Panc1 (cell line): Measurements from ENCODE around the gene FSD2. TPM values are rescaled to one million over a fixed set of nuclear protein-coding genes. Genes with fewer than 3 reads are reported as not detected.

Experiments used
- ATAC-seq: fragments of 200-7000 bp; cut with Tn5 transposase; 2 replicates; pipeline ENCODE4 v1.9.1; 2020; ENCODE audit warnings: mild to moderate bottlenecking, moderate library complexity
- BruUV-seq: library from RNA; stranded (reverse); fragments of 400-500 nt; replicated peaks from 2 replicates; lab custom pipeline; 2021; lab: Mats Ljungman, UMichigan
- CTCF ChIA-PET: fragments of 300-600 bp; sonication (Branson Sonifier 250); formaldehyde crosslinking; loops from one replicate; lab custom pipeline; 2022; ENCODE audit warnings: antibody characterized with exemption; lab: Charles Lee
- POLR2A ChIA-PET: fragments of 300-600 bp; sonication (Branson Sonifier 250); formaldehyde crosslinking; loops from one replicate; lab custom pipeline; 2022; ENCODE audit warnings: antibody characterized with exemption; lab: Charles Lee
- DNase-seq: peaks from one replicate; pipeline ENCODE4 v3.0.0-alpha.2; 2010; ENCODE audit warnings: low read depth, low spot score
- H3K27ac ChIP-seq: 2 replicates; pipeline ENCODE4 v1.5.1; 2011; ENCODE audit warnings: mild to moderate bottlenecking, low read length, inconsistent platforms
- H3K27me3 ChIP-seq: fragments of 200-500 bp; sonication (Bioruptor generic); 2 replicates; pipeline ENCODE4 v1.6.0; 2014; ENCODE audit warnings: low read length, inconsistent platforms; ENCODE audit not compliant: control insufficient read depth, insufficient read depth
- H3K36me3 ChIP-seq: fragments of 200-500 bp; sonication (Bioruptor generic); 2 replicates; pipeline ENCODE4 v1.5.1; 2014; ENCODE audit warnings: inconsistent platforms, mild to moderate bottlenecking, low read length, moderate library complexity; ENCODE audit not compliant: control insufficient read depth, insufficient read depth
- H3K4me1 ChIP-seq: 2 replicates; pipeline ENCODE4 v1.5.1; 2011; ENCODE audit warnings: inconsistent platforms, mild to moderate bottlenecking, low read length, moderate library complexity; ENCODE audit not compliant: control insufficient read depth, insufficient read depth
- H3K4me3 ChIP-seq, 2 experiments: 2 replicates each; pipeline ENCODE4 v1.5.1; 2011 to 2012; ENCODE audit warnings: low read depth in 2 of 2, low read length in 2 of 2, mild to moderate bottlenecking in 2 of 2, inconsistent platforms in 1 of 2, moderate library complexity in 1 of 2
- H3K9me3 ChIP-seq: fragments of 200-500 bp; sonication (Bioruptor generic); 2 replicates; pipeline ENCODE4 v1.5.1; 2014; ENCODE audit warnings: low read depth, mild to moderate bottlenecking, inconsistent platforms, low read length, moderate library complexity; ENCODE audit not compliant: control insufficient read depth, insufficient read depth
- CTCF ChIP-seq: fragments of 450-650 bp; IDR thresholded peaks from 2 replicates; pipeline ENCODE4 v1.5.1; 2017; ENCODE audit warnings: mild to moderate bottlenecking
- POLR2AphosphoS5 ChIP-seq: IDR thresholded peaks from 2 replicates; pipeline ENCODE4 v1.6.1; 2012; ENCODE audit warnings: mild to moderate bottlenecking, low read depth, low read length, moderate library complexity
- REST ChIP-seq, 2 experiments: IDR thresholded peaks; 2 replicates each; pipeline ENCODE4 v1.6.1; 2011 to 2012; ENCODE audit warnings: low read depth in 2 of 2, control low read depth in 1 of 2, low read length in 1 of 2, mild to moderate bottlenecking in 1 of 2, moderate library complexity in 1 of 2; ENCODE audit not compliant: insufficient read depth in 1 of 2
- SIN3A ChIP-seq: IDR thresholded peaks from 2 replicates; pipeline ENCODE4 v1.6.1; 2012; ENCODE audit warnings: low read depth, mild to moderate bottlenecking, low read length, moderate library complexity, borderline replicate concordance; ENCODE audit not compliant: insufficient read depth
- TCF7L2 ChIP-seq: IDR thresholded peaks from 2 replicates; pipeline ENCODE4 v1.6.1; 2011; ENCODE audit warnings: mild to moderate bottlenecking, low read depth, low read length, inconsistent platforms
- in situ Hi-C: cut with HindIII; loops from 2 replicates; pipeline ENCODE4 v1.10.0; 2016; ENCODE audit warnings: low sequenced_read_pairs, low pct_unique_long_range_greater_than_20kb
- intact Hi-C: fragments of 100-400 bp; cut with micrococcal nuclease; formaldehyde crosslinking; loops from one replicate; pipeline ENCODE4 v1.10.0; 2022; ENCODE audit not compliant: unreplicated experiment
- total RNA-seq: library from RNA; stranded (reverse); gene quantifications from one replicate; pipeline ENCODE4 v1.2.1, GENCODE V29; 2021; ENCODE audit not compliant: unreplicated experiment

The FSD2 gene
- total RNA-seq, 1 experiment from 2014 or later, result not detected

- ATAC-seq (no peak), DNase-seq (no peak)
- Histone ChIP-seq H3K4me1 (no peaks in the 10 kb centered on the region; the same call in 1 of the 2 replicates), H3K27ac (no peak overlapping the region), H3K36me3 (no peaks in the 10 kb centered on the region), H3K9me3 (no peaks in the 10 kb centered on the region), H3K27me3 (no peaks in the 10 kb centered on the region), H3K4me3 (no peak overlapping the region)
- POLR2A ChIA-PET, result no interaction called here
- BruUV-seq, result no TSS peak
- in situ Hi-C loops (no loop called here), intact Hi-C loops (loop anchor here (10.0 kb wide), 1 partner anchor 197 kb away; the partner anchor contains the start of gene RPS17)
- TF ChIP-seq SIN3A (no peak), CTCF (no peak), REST (IDR thresholded peaks at IDR 0.05; ENCODE audit: insufficient read depth in 1 of 2, low read depth in 2 of 2, low read length in 1 of 2) (no peak), TCF7L2 (no peak), POLR2AphosphoS5 (no peak)
- CTCF ChIA-PET, result no interaction called here
These were observed 63.7 kb downstream of the FSD2 start for GRCh38 chr15:82742134-82742533.

- ChIA-PET CTCF (no interaction called here), POLR2A (interaction anchor here (0.5 kb wide), 1 partner anchor 43 kb away, joined by 4 read pairs; no protein-coding TSS in a partner anchor)
- Histone ChIP-seq H3K36me3 (no peaks in the 10 kb centered on the region), H3K27ac (no peak overlapping the region), H3K9me3 (no peaks in the 10 kb centered on the region), H3K27me3 (no peaks in the 10 kb centered on the region), H3K4me3 (no peak overlapping the region), H3K4me1 (no peaks in the 10 kb centered on the region; the same call in 1 of the 2 replicates)
- BruUV-seq, result no TSS peak
- TF ChIP-seq REST (IDR thresholded peaks at IDR 0.05; ENCODE audit: insufficient read depth in 1 of 2, low read depth in 2 of 2, low read length in 1 of 2) (no peak), CTCF (no peak), TCF7L2 (no peak), SIN3A (no peak), POLR2AphosphoS5 (no peak)
- intact Hi-C loops (no loop called here), in situ Hi-C loops (no loop called here)
- DNase-seq (no peak), ATAC-seq (no peak)
These were observed 66.8 kb downstream of the FSD2 start for GRCh38 chr15:82739086-82739485.
